Stimulated activated CD8-positive, alpha-beta memory T cell treated with anti-CD3 and anti-CD28 coated beads, Interleukin-15, amount 100 ng/mL, for 48 hours (primary cell): ENCODE data around the gene C7orf57.
"Not testable (repeated sequence)": the region's sequence is repeated elsewhere in the genome, so short reads cannot be mapped to it uniquely, and the experiment has no call there.

ENCODE experiments used
- DNase-seq, 2 donors: peaks; one replicate each; pipeline ENCODE4 v3.0.0-alpha.2; 2020; ENCODE audit warnings: low read depth in 2 of 2

Gene C7orf57

GRCh38 chr7:48035967-48036478 lies 680 bp downstream of the C7orf57 start:
- no peak for DNase-seq

- no peak for DNase-seq
These were observed 3.6 kb downstream of the C7orf57 start for GRCh38 chr7:48038815-48039506.

GRCh38 chr7:48040944-48041652 lies 5.8 kb downstream of the C7orf57 start:
- no peak for DNase-seq

GRCh38 chr7:48041653-48041970 lies 6.3 kb downstream of the C7orf57 start:
- no peak for DNase-seq

GRCh38 chr7:48042216-48042615 lies 6.9 kb downstream of the C7orf57 start:
- no peak for DNase-seq

- no peak for DNase-seq
These were observed 7.3 kb downstream of the C7orf57 start for GRCh38 chr7:48042636-48043035.

GRCh38 chr7:48045195-48045765 lies 9.9 kb downstream of the C7orf57 start:
- DNase-seq, result no peak

GRCh38 chr7:48046458-48046857 lies 11.1 kb downstream of the C7orf57 start:
- no peak for DNase-seq

GRCh38 chr7:48048113-48048512 lies 12.8 kb downstream of the C7orf57 start:
- no peak for DNase-seq

- no peak for DNase-seq
These were observed 14.5 kb downstream of the C7orf57 start for GRCh38 chr7:48049850-48050249.

- no peak for DNase-seq
These were observed 17.4 kb downstream of the C7orf57 start for GRCh38 chr7:48052748-48053147.

GRCh38 chr7:48053736-48054135 lies 18.4 kb downstream of the C7orf57 start:
- DNase-seq, result no peak

GRCh38 chr7:48058990-48059389 lies 23.6 kb downstream of the C7orf57 start:
- no peak for DNase-seq

- no peak for DNase-seq
These were observed 24.4 kb downstream of the C7orf57 start for GRCh38 chr7:48059706-48060105.

GRCh38 chr7:48063985-48064384 lies 28.6 kb downstream of the C7orf57 start:
- no peak for DNase-seq

- no peak for DNase-seq
These were observed 32.1 kb downstream of the C7orf57 start for GRCh38 chr7:48067475-48067874.

- no peak for DNase-seq
These were observed 38.9 kb downstream of the C7orf57 start for GRCh38 chr7:48074204-48074654.

- no peak for DNase-seq
These were observed 42.1 kb downstream of the C7orf57 start for GRCh38 chr7:48077423-48077822.

- DNase-seq, result no peak
These were observed 43.1 kb downstream of the C7orf57 start for GRCh38 chr7:48078470-48078869.

GRCh38 chr7:48082378-48082777 lies 47.0 kb downstream of the C7orf57 start:
- not testable (repeated sequence) for DNase-seq

GRCh38 chr7:48083114-48083830 lies 47.9 kb downstream of the C7orf57 start:
- DNase-seq, result no peak

GRCh38 chr7:48084727-48085432 lies 49.5 kb downstream of the C7orf57 start:
- DNase-seq, result peak; percentile 74
